SK-N-SH treated with all-trans-retinoic acid at 6 μM for 48 hours (cell line): ENCODE data around the gene MORN2.

ENCODE experiments used
- ESRRG ChIP-seq: fragments of 250-450 bp; sonication (Bioruptor Pico); IDR thresholded peaks from 2 replicates; pipeline ENCODE4 v1.6.1; 2021; ENCODE audit warnings: mild to moderate bottlenecking
- OSR1 ChIP-seq: fragments of 250-450 bp; sonication (Bioruptor Pico); IDR thresholded peaks from 2 replicates; pipeline ENCODE4 v1.8.0; 2022; ENCODE audit warnings: moderate library complexity, mild to moderate bottlenecking, inconsistent platforms
- RARB ChIP-seq: fragments of 250-450 bp; sonication (Bioruptor Pico); IDR thresholded peaks from 2 replicates; pipeline ENCODE4 v1.8.0; 2021; ENCODE audit warnings: mild to moderate bottlenecking, moderate library complexity
- TOX ChIP-seq: fragments of 250-450 bp; sonication (Bioruptor Pico); IDR thresholded peaks from 2 replicates; pipeline ENCODE4 v1.8.0; 2021; ENCODE audit warnings: mild to moderate bottlenecking, moderate library complexity, borderline replicate concordance
- ZNF8 ChIP-seq: fragments of 450-650 bp; formaldehyde crosslinking; IDR thresholded peaks from 2 replicates; pipeline ENCODE4 v1.5.0; 2020; ENCODE audit warnings: mild to moderate bottlenecking, moderate library complexity
- TF ChIP-seq, protein P1 (sequence below): fragments of 250-450 bp; sonication (Bioruptor Pico); IDR thresholded peaks from 2 replicates; pipeline ENCODE4 v1.5.0; 2020; ENCODE audit warnings: mild to moderate bottlenecking, moderate library complexity

DNA sequence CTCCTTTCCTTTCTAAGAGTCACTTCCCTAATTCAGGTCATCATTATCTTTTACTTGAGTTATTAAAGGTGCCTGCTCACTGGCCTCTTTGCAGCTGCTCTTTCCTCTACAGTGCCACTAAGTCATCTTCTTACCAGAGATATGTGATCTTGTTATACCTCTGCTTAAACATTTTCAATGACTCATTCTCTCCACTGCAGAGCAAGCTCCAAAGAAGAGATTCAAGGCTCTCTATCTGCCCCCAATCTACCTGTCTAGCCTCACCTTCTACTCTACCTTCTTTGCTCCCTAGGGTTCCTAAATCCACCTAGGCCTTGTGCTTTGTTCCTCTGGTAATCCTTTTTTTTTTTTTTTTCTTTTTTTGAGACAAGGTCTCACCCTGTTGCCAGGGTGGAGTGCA lies 17.0 kb downstream of the MORN2 start:
- TF ChIP-seq OSR1 (CRISPR knock-in tag) (no peak), TOX (CRISPR knock-in tag) (no peak), ESRRG (CRISPR knock-in tag) (no peak), RARB (no peak), ZNF8 (no peak)
- TF ChIP-seq, protein P1, sequence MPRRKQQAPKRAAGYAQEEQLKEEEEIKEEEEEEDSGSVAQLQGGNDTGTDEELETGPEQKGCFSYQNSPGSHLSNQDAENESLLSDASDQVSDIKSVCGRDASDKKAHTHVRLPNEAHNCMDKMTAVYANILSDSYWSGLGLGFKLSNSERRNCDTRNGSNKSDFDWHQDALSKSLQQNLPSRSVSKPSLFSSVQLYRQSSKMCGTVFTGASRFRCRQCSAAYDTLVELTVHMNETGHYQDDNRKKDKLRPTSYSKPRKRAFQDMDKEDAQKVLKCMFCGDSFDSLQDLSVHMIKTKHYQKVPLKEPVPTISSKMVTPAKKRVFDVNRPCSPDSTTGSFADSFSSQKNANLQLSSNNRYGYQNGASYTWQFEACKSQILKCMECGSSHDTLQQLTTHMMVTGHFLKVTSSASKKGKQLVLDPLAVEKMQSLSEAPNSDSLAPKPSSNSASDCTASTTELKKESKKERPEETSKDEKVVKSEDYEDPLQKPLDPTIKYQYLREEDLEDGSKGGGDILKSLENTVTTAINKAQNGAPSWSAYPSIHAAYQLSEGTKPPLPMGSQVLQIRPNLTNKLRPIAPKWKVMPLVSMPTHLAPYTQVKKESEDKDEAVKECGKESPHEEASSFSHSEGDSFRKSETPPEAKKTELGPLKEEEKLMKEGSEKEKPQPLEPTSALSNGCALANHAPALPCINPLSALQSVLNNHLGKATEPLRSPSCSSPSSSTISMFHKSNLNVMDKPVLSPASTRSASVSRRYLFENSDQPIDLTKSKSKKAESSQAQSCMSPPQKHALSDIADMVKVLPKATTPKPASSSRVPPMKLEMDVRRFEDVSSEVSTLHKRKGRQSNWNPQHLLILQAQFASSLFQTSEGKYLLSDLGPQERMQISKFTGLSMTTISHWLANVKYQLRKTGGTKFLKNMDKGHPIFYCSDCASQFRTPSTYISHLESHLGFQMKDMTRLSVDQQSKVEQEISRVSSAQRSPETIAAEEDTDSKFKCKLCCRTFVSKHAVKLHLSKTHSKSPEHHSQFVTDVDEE (CRISPR knock-in tag): no peak
